HFFc6 (cell line): ENCODE measurements around the gene AKAP12. TPM values are rescaled to one million over a fixed set of nuclear protein-coding genes. Genes with fewer than 3 reads are reported as not detected.

Experiments
- DNase-seq: peaks from one replicate; pipeline ENCODE4 v3.0.0-alpha.2; 2018
- H3K27ac Mint-ChIP-seq: 2 replicates; pipeline ENCODE4 v1.8.0; 2020; ENCODE audit warnings: mild to moderate bottlenecking, mixed read lengths
- H3K27me3 Mint-ChIP-seq: 2 replicates; pipeline ENCODE4 v1.8.0; 2021; ENCODE audit warnings: mild to moderate bottlenecking, moderate library complexity, mixed read lengths; ENCODE audit not compliant: insufficient read depth
- H3K36me3 Mint-ChIP-seq: 2 replicates; pipeline ENCODE4 v1.8.0; 2021; ENCODE audit warnings: low read depth, mixed read lengths
- H3K4me1 Mint-ChIP-seq: 2 replicates; pipeline ENCODE4 v1.8.0; 2020; ENCODE audit warnings: low read depth, mixed read lengths
- H3K4me3 Mint-ChIP-seq: 2 replicates; pipeline ENCODE4 v1.8.0; 2020; ENCODE audit warnings: mild to moderate bottlenecking, moderate library complexity, mixed read lengths
- H3K9me3 Mint-ChIP-seq: 2 replicates; pipeline ENCODE4 v1.8.0; 2020; ENCODE audit warnings: mild to moderate bottlenecking, mixed read lengths
- total RNA-seq, 6 experiments: library from RNA; stranded (reverse); fragmentation: NEBNext Ultra II Directional; extraction: Animal tissue kit (Norgen Biotek cat#: 25700); gene quantifications; 2 replicates in 1 of 6; 3 replicates in 5 of 6; pipeline ENCODE4 v1.2.3, GENCODE V29; 2021
- TF ChIP-seq, protein P1 (sequence below): fragments of 200-600 bp; sonication (generic); IDR thresholded peaks from 2 replicates; pipeline ENCODE4 v1.5.0; 2021; ENCODE audit warnings: antibody characterized with exemption, mild to moderate bottlenecking

The AKAP12 gene
- total RNA-seq, 6 experiments from 2014 or later = 3.7 to 8.6 (median 7.0) TPM

DNA sequence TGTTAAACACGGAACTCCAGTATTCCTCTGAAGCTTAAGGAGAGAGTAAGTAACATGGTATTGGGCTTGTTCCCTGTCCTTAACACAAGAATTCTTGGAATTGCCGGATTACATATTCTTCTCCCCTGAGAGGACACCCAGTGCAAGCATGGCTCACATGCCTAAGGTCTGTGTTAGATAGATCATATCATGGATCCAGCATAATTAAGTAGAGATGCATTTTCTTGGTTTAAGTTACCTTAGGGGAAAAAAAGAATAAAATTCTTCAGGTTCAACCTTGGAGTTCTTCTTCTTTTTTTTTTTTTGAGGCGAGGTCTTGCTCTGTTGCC is 53.9 kb downstream of the AKAP12 start:
- no peak for DNase-seq
- no peaks in the 10 kb centered on the region for H3K4me1 Mint-ChIP-seq
- H3K36me3 Mint-ChIP-seq = no peaks in the 10 kb centered on the region
- H3K9me3 Mint-ChIP-seq = no peaks in the 10 kb centered on the region
- TF ChIP-seq, protein P1, sequence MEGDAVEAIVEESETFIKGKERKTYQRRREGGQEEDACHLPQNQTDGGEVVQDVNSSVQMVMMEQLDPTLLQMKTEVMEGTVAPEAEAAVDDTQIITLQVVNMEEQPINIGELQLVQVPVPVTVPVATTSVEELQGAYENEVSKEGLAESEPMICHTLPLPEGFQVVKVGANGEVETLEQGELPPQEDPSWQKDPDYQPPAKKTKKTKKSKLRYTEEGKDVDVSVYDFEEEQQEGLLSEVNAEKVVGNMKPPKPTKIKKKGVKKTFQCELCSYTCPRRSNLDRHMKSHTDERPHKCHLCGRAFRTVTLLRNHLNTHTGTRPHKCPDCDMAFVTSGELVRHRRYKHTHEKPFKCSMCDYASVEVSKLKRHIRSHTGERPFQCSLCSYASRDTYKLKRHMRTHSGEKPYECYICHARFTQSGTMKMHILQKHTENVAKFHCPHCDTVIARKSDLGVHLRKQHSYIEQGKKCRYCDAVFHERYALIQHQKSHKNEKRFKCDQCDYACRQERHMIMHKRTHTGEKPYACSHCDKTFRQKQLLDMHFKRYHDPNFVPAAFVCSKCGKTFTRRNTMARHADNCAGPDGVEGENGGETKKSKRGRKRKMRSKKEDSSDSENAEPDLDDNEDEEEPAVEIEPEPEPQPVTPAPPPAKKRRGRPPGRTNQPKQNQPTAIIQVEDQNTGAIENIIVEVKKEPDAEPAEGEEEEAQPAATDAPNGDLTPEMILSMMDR = no peak
- no peak overlapping the region for H3K27ac Mint-ChIP-seq
- peaks cover 13% of the 10 kb centered on the region for H3K27me3 Mint-ChIP-seq
- H3K4me3 Mint-ChIP-seq = no peak overlapping the region

DNA sequence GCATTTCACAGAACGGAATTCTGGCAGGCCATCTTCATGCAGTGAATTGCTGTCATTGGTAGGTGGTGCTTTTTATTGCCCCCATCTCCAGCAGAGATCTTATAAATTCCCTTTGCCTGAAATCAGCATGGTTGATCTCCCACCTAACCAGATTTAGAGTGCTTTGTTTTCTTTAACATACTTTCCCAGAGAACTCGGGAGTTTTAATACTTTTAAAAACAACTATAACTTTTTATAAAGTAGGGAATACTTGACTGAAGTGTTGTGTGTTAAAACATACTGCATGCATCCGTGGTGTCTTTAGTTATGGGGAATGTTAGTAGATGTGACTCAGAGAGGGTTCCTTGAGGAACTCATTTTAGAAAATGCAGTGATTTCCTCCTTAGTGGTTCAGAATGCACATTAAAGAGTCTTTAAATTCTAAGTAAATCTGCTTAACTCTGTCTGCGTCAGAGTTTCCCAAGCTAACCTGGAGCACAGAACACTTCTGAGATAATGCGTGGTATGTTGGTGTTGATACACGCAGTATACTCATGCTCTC is 54.9 kb downstream of the AKAP12 start:
- Mint-ChIP-seq H3K4me3 (no peak overlapping the region), H3K27ac (no peak overlapping the region), H3K9me3 (no peaks in the 10 kb centered on the region), H3K36me3 (no peaks in the 10 kb centered on the region), H3K4me1 (no peaks in the 10 kb centered on the region), H3K27me3 (peaks cover 13% of the 10 kb centered on the region)
- TF ChIP-seq, protein P1 = no peak
- no peak for DNase-seq

DNA sequence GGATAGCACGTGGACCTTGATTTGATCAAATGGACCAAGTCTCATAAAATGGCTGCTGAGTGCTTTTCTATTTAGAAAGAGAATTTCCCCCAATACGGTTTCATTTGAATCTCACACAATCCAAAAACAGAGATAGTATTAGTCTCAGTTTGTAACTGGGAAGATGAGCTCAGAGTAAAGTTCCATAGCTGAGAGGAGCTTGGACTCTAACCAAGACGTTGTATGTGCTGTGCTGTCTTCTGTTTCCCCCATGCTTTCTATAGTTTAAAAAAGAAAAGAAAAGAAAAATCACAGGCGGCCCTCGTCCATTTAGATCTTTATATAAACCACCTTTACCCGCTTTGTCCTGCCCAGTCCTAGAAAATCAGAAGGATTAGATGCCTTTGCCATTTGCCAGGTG is 58.1 kb downstream of the AKAP12 start:
- Mint-ChIP-seq H3K4me3 (no peak overlapping the region), H3K27ac (no peak overlapping the region), H3K9me3 (no peaks in the 10 kb centered on the region), H3K27me3 (peaks cover 7% of the 10 kb centered on the region), H3K4me1 (no peaks in the 10 kb centered on the region), H3K36me3 (no peaks in the 10 kb centered on the region)
- DNase-seq = no peak
- TF ChIP-seq, protein P1 = no peak

DNA sequence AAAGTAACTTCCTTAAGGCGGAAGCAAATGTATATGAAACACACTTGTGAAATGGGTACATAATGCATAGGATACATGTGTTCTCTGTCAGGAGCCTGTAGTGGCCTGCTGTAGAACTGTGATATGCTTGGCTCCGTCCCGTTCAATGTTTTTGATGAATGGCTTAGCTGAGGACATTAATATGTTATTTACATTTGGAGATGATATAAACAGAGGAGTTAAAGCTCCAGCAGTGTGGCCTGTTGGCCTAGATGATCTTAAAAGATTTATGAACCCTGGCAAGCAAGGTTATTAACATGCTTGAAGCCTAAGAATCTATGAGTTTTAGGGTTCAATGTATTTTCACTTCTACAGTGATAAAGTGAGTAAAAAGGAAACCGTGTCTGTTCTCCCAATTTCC is 59.2 kb downstream of the AKAP12 start:
- Mint-ChIP-seq H3K4me1 (no peaks in the 10 kb centered on the region), H3K4me3 (no peak overlapping the region), H3K27ac (no peak overlapping the region), H3K36me3 (no peaks in the 10 kb centered on the region), H3K9me3 (no peaks in the 10 kb centered on the region), H3K27me3 (peaks cover 5% of the 10 kb centered on the region)
- TF ChIP-seq, protein P1 = no peak
- DNase-seq = no peak

DNA sequence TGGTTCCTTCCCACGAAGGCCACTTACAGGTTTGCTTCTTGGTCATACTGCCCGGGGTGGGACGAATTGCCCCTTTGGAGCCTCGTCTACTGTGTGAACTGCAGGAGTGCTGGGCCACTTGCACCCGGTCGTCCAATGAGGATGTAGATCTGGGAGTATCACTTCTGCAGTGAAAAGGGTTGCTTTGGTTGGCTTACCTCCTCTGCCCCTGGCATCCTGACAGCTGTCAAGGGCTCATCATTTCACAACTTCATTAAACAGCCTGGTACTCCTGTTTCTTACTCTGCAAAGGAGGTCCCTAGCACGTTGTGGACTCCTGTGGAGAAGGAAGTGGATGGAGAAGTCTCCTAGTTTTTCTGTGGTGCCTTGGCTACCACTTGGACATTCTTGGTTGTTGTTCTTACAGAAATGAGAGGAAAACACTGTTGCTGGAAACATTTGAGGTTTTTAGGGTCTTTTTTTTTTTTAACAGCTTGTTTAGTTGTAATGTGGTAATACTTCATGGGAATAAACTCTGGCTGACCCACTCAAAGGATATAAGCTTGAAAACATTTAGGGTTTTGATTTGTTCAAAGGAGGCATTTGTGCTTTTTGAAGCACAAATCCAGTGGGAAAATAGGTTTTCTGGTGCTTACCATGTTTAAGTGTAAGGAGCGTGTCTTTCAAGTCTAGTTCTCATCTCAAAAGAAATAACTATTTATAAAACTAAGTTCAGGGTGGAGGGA is 60.7 kb downstream of the AKAP12 start:
- H3K27ac Mint-ChIP-seq = no peak overlapping the region
- H3K36me3 Mint-ChIP-seq = no peaks in the 10 kb centered on the region
- H3K4me1 Mint-ChIP-seq = no peaks in the 10 kb centered on the region
- peaks cover 6% of the 10 kb centered on the region for H3K27me3 Mint-ChIP-seq
- H3K9me3 Mint-ChIP-seq = no peaks in the 10 kb centered on the region
- DNase-seq = no peak
- TF ChIP-seq, protein P1 = no peak
- H3K4me3 Mint-ChIP-seq = no peak overlapping the region
